Stomach smooth muscle (tissue), 2 donors: ENCODE data around the gene AIPL1.

ENCODE experiments used
- H3K27ac ChIP-seq: one replicate; pipeline ENCODE4 v1.7.0; 2013; ENCODE audit warnings: mild to moderate bottlenecking, low read length, inconsistent platforms
- H3K27me3 ChIP-seq, 2 donors: one replicate each; pipeline ENCODE4 v1.7.0; 2013; ENCODE audit warnings: low read length in 2 of 2; ENCODE audit not compliant: insufficient read depth in 2 of 2, control insufficient read depth in 1 of 2
- H3K36me3 ChIP-seq, 2 donors: one replicate each; pipeline ENCODE4 v1.7.0; 2013; ENCODE audit warnings: low read length in 2 of 2; ENCODE audit not compliant: control insufficient read depth in 2 of 2, insufficient read depth in 2 of 2
- H3K4me1 ChIP-seq: one replicate; pipeline ENCODE4 v1.7.0; 2013; ENCODE audit warnings: low read length; ENCODE audit not compliant: control insufficient read depth, insufficient read depth
- H3K4me3 ChIP-seq, 2 donors: one replicate each; pipeline ENCODE4 v1.7.0; 2013; ENCODE audit warnings: low read length in 2 of 2
- H3K9ac ChIP-seq, 2 donors: one replicate each; pipeline ENCODE4 v1.7.0; 2013; ENCODE audit warnings: low read length in 2 of 2, mild to moderate bottlenecking in 1 of 2
- H3K9me3 ChIP-seq, 2 donors: one replicate each; pipeline ENCODE4 v1.7.0; 2013; ENCODE audit warnings: low read length in 2 of 2; ENCODE audit not compliant: control insufficient read depth in 2 of 2
- donor health status: healthy.
- donor health status: Pancreatic carcinoma.

The AIPL1 gene

DNA sequence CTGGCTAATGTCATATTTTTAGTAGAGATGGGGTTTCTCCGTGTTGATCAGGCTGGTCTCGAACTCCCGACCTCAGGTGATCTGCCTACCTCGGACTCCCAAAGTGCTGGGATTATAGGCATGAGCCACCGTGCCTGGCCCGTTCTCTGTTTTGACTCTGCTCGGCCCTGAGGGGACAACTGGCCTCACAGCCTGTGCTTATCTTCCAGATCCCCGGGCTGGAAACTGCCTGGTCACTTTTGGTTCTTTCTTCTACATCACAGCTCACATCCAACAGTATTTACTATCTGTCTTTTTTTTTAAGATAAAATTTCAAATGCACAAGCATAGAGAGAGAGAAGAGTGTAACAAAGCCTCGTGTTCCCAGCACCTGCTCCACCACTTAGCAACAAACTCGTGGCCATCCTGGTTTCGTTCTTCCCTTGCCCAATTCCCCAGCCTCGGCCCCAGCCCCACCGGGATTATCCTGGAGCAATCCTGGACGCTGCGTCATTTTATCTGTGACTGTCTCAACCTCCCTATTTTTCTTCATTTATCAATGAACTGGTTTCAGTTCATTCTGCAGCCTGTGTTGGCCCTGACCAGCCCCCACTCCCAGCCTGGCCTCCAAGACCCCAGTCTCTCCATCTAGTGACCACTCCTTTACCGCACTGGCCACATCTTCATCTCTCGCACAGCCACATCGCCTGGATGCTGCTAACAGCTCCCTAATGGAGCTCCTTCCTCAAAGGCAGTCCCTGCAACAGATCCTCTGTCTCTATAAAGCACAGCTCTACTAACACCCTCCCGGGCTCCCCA is 30.5 kb upstream of the AIPL1 start:
- no peaks in the 10 kb centered on the region for H3K4me1 ChIP-seq
- no peak overlapping the region for H3K27ac ChIP-seq
- no peaks in the 10 kb centered on the region for H3K27me3 ChIP-seq
- peaks cover 41 to 51% of the 10 kb centered on the region in 2 donors for H3K36me3 ChIP-seq
- no peak overlapping the region for H3K9ac ChIP-seq
- no peak overlapping the region for H3K4me3 ChIP-seq
- no peaks in the 10 kb centered on the region for H3K9me3 ChIP-seq

GRCh38 chr17:6464446-6465041 is 29.6 kb upstream of the AIPL1 start:
- Histone ChIP-seq H3K4me3 (no peak overlapping the region), H3K9ac (no peak overlapping the region), H3K36me3 (peaks cover 45 to 47% of the 10 kb centered on the region in 2 donors), H3K9me3 (no peaks in the 10 kb centered on the region), H3K27ac (no peak overlapping the region), H3K4me1 (no peaks in the 10 kb centered on the region), H3K27me3 (no peaks in the 10 kb centered on the region)

GRCh38 chr17:6463616-6464445 is 28.9 kb upstream of the AIPL1 start:
- H3K9me3 ChIP-seq = no peaks in the 10 kb centered on the region
- H3K4me3 ChIP-seq = no peak overlapping the region
- H3K27me3 ChIP-seq = no peaks in the 10 kb centered on the region
- peaks cover 44 to 45% of the 10 kb centered on the region in 2 donors for H3K36me3 ChIP-seq
- no peaks in the 10 kb centered on the region for H3K4me1 ChIP-seq
- no peak overlapping the region for H3K27ac ChIP-seq
- no peak overlapping the region for H3K9ac ChIP-seq

GRCh38 chr17:6462692-6463091 is 27.8 kb upstream of the AIPL1 start:
- Histone ChIP-seq H3K36me3 (peaks cover 43 to 45% of the 10 kb centered on the region in 2 donors), H3K27ac (no peak overlapping the region), H3K9me3 (no peaks in the 10 kb centered on the region), H3K4me1 (no peaks in the 10 kb centered on the region), H3K27me3 (no peaks in the 10 kb centered on the region), H3K4me3 (no peak overlapping the region), H3K9ac (no peak overlapping the region)

DNA sequence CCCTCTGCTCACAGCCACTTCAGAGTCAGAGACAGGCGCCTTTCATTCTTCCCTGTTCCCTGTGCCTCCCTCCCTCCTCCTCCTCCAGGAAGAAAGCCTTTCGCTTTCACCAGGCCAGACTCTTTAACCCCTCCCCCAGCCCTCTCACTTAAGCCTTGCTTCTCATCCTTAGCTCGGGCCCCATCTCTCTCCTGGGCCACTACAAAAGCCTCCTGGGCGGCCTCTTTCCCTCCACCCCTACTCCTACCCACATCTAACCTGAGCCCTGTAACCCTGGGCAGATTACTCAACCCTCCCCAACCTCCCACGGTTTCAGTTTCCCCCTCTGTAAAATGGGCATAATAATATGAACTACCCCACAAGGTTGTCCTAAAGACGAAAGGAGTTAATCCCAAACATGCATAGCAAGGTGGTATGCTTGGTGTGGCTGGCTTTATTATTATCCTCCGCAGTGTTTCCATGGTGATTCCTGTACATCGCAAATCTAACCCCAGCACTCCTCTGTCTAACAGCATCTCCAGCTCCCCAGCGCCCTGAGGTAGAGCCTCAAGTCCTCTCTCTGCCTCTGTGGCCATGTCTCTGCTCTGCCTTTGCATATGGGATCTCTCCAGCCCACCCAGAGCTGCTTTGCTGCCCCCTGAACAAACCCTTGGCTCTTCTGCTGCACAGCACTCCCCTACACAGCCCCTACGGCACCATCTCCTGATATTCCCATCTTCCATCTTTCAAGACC is 27.0 kb upstream of the AIPL1 start:
- Histone ChIP-seq H3K4me3 (no peak overlapping the region), H3K9ac (no peak overlapping the region), H3K9me3 (no peaks in the 10 kb centered on the region), H3K36me3 (peaks cover 39 to 40% of the 10 kb centered on the region in 2 donors), H3K27me3 (no peaks in the 10 kb centered on the region), H3K27ac (no peak overlapping the region), H3K4me1 (peaks cover 4% of the 10 kb centered on the region)

DNA sequence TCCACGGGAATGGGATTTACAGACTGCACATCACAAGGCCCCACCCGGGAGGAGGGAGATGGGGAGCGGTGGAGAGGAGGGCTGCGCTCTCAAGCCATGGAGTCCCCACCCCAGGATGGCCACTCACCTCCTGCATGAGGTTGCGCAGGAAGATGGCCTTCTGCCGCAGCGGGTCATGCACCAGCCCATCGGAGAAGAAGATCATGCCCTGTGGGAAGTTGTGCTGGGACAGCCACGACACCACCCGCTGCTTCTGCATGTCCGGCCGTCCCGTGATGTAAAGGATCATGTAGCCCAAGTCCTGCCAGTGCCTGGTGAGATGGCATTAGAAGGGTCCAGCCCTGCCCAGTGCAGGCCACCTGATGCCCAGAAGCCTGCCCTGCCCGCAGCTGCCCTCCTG is 26.3 kb upstream of the AIPL1 start:
- H3K4me1 ChIP-seq = peaks cover 7% of the 10 kb centered on the region
- no peak overlapping the region for H3K4me3 ChIP-seq
- H3K9me3 ChIP-seq = no peaks in the 10 kb centered on the region
- H3K27ac ChIP-seq = no peak overlapping the region
- H3K9ac ChIP-seq = no peak overlapping the region
- H3K36me3 ChIP-seq = peaks cover 37 to 40% of the 10 kb centered on the region in 2 donors
- H3K27me3 ChIP-seq = no peaks in the 10 kb centered on the region

- Histone ChIP-seq H3K4me3 (no peak overlapping the region), H3K9ac (no peak overlapping the region), H3K27me3 (no peaks in the 10 kb centered on the region), H3K4me1 (peaks cover 8% of the 10 kb centered on the region), H3K9me3 (no peaks in the 10 kb centered on the region), H3K36me3 (peaks cover 35 to 37% of the 10 kb centered on the region in 2 donors), H3K27ac (no peak overlapping the region)
Measured at GRCh38 chr17:6460531-6461161, 25.7 kb upstream of the AIPL1 start.

DNA sequence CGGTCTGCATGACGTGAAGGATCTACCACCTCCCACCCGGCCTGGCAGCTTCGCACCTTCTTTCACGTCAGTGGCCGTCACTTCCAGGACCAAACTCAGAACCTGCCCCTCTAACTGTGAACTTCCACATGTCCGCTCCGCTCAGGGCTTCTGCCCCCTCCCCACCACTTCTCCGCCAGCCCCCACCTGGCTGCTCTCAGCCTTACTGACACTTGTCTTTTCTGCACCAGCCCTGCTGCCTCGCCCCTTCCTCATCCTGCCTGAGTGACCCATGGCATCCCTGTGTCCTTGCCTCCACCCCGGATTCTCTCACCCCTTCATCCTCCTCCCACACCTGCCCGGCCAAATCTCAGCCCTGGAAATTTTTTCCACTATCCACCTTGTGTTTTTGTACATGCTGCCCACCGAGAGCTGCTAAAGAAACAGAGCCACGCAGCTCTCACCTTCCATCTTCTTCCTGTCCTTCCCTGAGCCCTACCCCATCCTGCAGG is 23.6 kb upstream of the AIPL1 start:
- Histone ChIP-seq H3K36me3 (peaks cover 23 to 27% of the 10 kb centered on the region in 2 donors), H3K27me3 (no peaks in the 10 kb centered on the region), H3K4me1 (peaks cover 14% of the 10 kb centered on the region), H3K9me3 (no peaks in the 10 kb centered on the region), H3K9ac (no peak overlapping the region), H3K4me3 (no peak overlapping the region), H3K27ac (no peak overlapping the region)

GRCh38 chr17:6457688-6458459 is 23.0 kb upstream of the AIPL1 start:
- Histone ChIP-seq H3K9me3 (no peaks in the 10 kb centered on the region), H3K36me3 (peaks cover 20 to 23% of the 10 kb centered on the region in 2 donors), H3K4me3 (no peak overlapping the region), H3K27me3 (no peaks in the 10 kb centered on the region), H3K27ac (no peak overlapping the region), H3K9ac (no peak overlapping the region), H3K4me1 (peaks cover 14% of the 10 kb centered on the region)
